Activated CD4-positive, alpha-beta memory T cell treated with anti-CD3 and anti-CD28 coated beads for 36 hours (primary cell): Measurements from ENCODE around the gene TRIM4. TPM values are rescaled to one million over a fixed set of nuclear protein-coding genes. Genes with fewer than 3 reads are reported as not detected.
"Not testable (repeated sequence)": the region's sequence is repeated elsewhere in the genome, so short reads cannot be mapped to it uniquely, and the experiment has no call there.

Experiments
- CTCF ChIA-PET: fragments of 350-600 bp; sonication (Branson Sonifier 250); formaldehyde crosslinking; loops from one replicate; lab custom pipeline; 2021; ENCODE audit warnings: antibody characterized with exemption, inconsistent platforms; lab: Charles Lee
- POLR2A ChIA-PET: fragments of 350-600 bp; sonication (Branson Sonifier 250); formaldehyde crosslinking; loops from one replicate; lab custom pipeline; 2021; ENCODE audit warnings: antibody characterized with exemption; lab: Charles Lee
- DNase-seq: peaks from one replicate; pipeline ENCODE4 v3.0.0-alpha.2; 2020
- H3K27ac Mint-ChIP-seq: one replicate; pipeline ENCODE4 v1.8.0; 2021; ENCODE audit warnings: mixed read lengths
- H3K27me3 Mint-ChIP-seq: one replicate; pipeline ENCODE4 v1.8.0; 2021; ENCODE audit warnings: mixed read lengths
- H3K36me3 Mint-ChIP-seq: one replicate; pipeline ENCODE4 v1.8.0; 2021; ENCODE audit warnings: mixed read lengths
- H3K4me1 Mint-ChIP-seq: one replicate; pipeline ENCODE4 v1.8.0; 2021; ENCODE audit warnings: low read depth, mixed read lengths
- H3K4me3 Mint-ChIP-seq: one replicate; pipeline ENCODE4 v1.8.0; 2021; ENCODE audit warnings: mild to moderate bottlenecking, mixed read lengths
- H3K9me3 Mint-ChIP-seq: one replicate; pipeline ENCODE4 v1.8.0; 2021; ENCODE audit warnings: mixed read lengths
- intact Hi-C: fragments of 100-400 bp; cut with micrococcal nuclease; formaldehyde crosslinking; loops from one replicate; pipeline ENCODE4 v1.15.1; 2023
- total RNA-seq, 2 experiments: library from RNA; stranded (reverse); gene quantifications; one replicate each; pipeline ENCODE4 v1.2.3, GENCODE V29; 2021

TRIM4 gene
- total RNA-seq = 10 to 100 TPM; 24.9 to 26.1 TPM

- POLR2A ChIA-PET = interaction anchor here (0.7 to 3.2 kb wide), 13 partner anchors 10 to 415 kb away, joined by 3 to 14 read pairs (median 5); partner anchors contain the start of genes GJC3, ZKSCAN1, ZKSCAN5 and ZSCAN21
- H3K27me3 Mint-ChIP-seq = no peaks in the 10 kb centered on the region
- peak; percentile 96 for DNase-seq
- peak within 1 kb of the TSS; percentile 98 for H3K4me3 Mint-ChIP-seq
- CTCF ChIA-PET = interaction anchor here (0.7 to 11.6 kb wide), 13 partner anchors 10 to 877 kb away, joined by 3 to 148 read pairs (median 4); partner anchors contain the start of genes GJC3 and ZSCAN21
- peak within 1 kb of the TSS; percentile 98 for H3K27ac Mint-ChIP-seq
- no peaks in the 10 kb centered on the region for H3K9me3 Mint-ChIP-seq
- peaks cover 24% of the 10 kb centered on the region for H3K36me3 Mint-ChIP-seq
- peaks cover 43% of the 10 kb centered on the region for H3K4me1 Mint-ChIP-seq
- intact Hi-C loops = loop anchor here (1.0 to 10.0 kb wide), 7 partner anchors 162 to 511 kb away; partner anchors contain the start of genes BUD31, MBLAC1, MEPCE and PDAP1
These were observed at the start of gene TRIM4 for GRCh38 chr7:99918959-99919813. Gene TRIM4 (minus strand): TSS chr7:99919530. CDS start chr7:99919401, 129 bp downstream.

- no peaks in the 10 kb centered on the region for H3K9me3 Mint-ChIP-seq
- DNase-seq = no peak
- H3K36me3 Mint-ChIP-seq = no peaks in the 10 kb centered on the region
- H3K27ac Mint-ChIP-seq = no peak overlapping the region
- H3K27me3 Mint-ChIP-seq = peaks cover 17% of the 10 kb centered on the region
- ChIA-PET POLR2A (no interaction called here), CTCF (no interaction called here)
- intact Hi-C loops = no loop called here
- peaks cover 2% of the 10 kb centered on the region for H3K4me1 Mint-ChIP-seq
- H3K4me3 Mint-ChIP-seq = no peak overlapping the region
These were observed 39.4 kb upstream of the TRIM4 start for GRCh38 chr7:99958564-99959227.

GRCh38 chr7:99955247-99955646 is 35.9 kb upstream of the TRIM4 start:
- CTCF ChIA-PET = interaction anchor here (0.8 to 1.1 kb wide), 2 partner anchors 24 to 42 kb away, joined by 4 to 6 read pairs; no protein-coding TSS in a partner anchor
- H3K27me3 Mint-ChIP-seq = peaks cover 2% of the 10 kb centered on the region
- no peak overlapping the region for H3K27ac Mint-ChIP-seq
- H3K4me1 Mint-ChIP-seq = peaks cover 6% of the 10 kb centered on the region
- no peak overlapping the region for H3K4me3 Mint-ChIP-seq
- peaks cover 5% of the 10 kb centered on the region for H3K9me3 Mint-ChIP-seq
- no peak for DNase-seq
- H3K36me3 Mint-ChIP-seq = no peaks in the 10 kb centered on the region
- POLR2A ChIA-PET = no interaction called here
- intact Hi-C loops = no loop called here

GRCh38 chr7:99954643-99955042 is 35.3 kb upstream of the TRIM4 start:
- POLR2A ChIA-PET, H3K4me3 Mint-ChIP-seq, H3K27ac Mint-ChIP-seq, H3K4me1 Mint-ChIP-seq, DNase-seq, H3K36me3 Mint-ChIP-seq, CTCF ChIA-PET, intact Hi-C loops, H3K9me3 Mint-ChIP-seq, H3K27me3 Mint-ChIP-seq: not testable (repeated sequence)

- CTCF ChIA-PET = no interaction called here
- Mint-ChIP-seq H3K36me3 (no peaks in the 10 kb centered on the region), H3K4me3 (no peak overlapping the region), H3K27me3 (peaks cover 5% of the 10 kb centered on the region), H3K4me1 (peaks cover 6% of the 10 kb centered on the region), H3K27ac (no peak overlapping the region), H3K9me3 (peaks cover 5% of the 10 kb centered on the region)
- intact Hi-C loops = no loop called here
- peak; percentile 39 for DNase-seq
- POLR2A ChIA-PET = no interaction called here
These were observed 34.3 kb upstream of the TRIM4 start for GRCh38 chr7:99953649-99954048.

- H3K9me3 Mint-ChIP-seq, intact Hi-C loops, DNase-seq, H3K4me1 Mint-ChIP-seq, CTCF ChIA-PET, H3K27me3 Mint-ChIP-seq, H3K27ac Mint-ChIP-seq, H3K36me3 Mint-ChIP-seq, H3K4me3 Mint-ChIP-seq, POLR2A ChIA-PET: not testable (repeated sequence)
These were observed 33.3 kb upstream of the TRIM4 start for GRCh38 chr7:99952649-99953048.

GRCh38 chr7:99950819-99951218 is 31.5 kb upstream of the TRIM4 start:
- H3K9me3 Mint-ChIP-seq, H3K36me3 Mint-ChIP-seq, H3K27me3 Mint-ChIP-seq, H3K27ac Mint-ChIP-seq, intact Hi-C loops, H3K4me3 Mint-ChIP-seq, POLR2A ChIA-PET, DNase-seq, H3K4me1 Mint-ChIP-seq: not testable (repeated sequence)
- CTCF ChIA-PET = interaction anchor here (0.7 kb wide), 1 partner anchor 38 kb away, joined by 4 read pairs; no protein-coding TSS in a partner anchor

GRCh38 chr7:99949645-99950228 is 30.4 kb upstream of the TRIM4 start:
- no peak for DNase-seq
- intact Hi-C loops = no loop called here
- ChIA-PET POLR2A (interaction anchor here (0.6 kb wide), 1 partner anchor 35 kb away, joined by 3 read pairs; no protein-coding TSS in a partner anchor), CTCF (interaction anchor here (0.7 kb wide), 2 partner anchors 30 to 36 kb away, joined by 4 read pairs; no protein-coding TSS in a partner anchor)
- Mint-ChIP-seq H3K36me3 (no peaks in the 10 kb centered on the region), H3K27me3 (peaks cover 7% of the 10 kb centered on the region), H3K9me3 (peaks cover 5% of the 10 kb centered on the region), H3K4me1 (peaks cover 6% of the 10 kb centered on the region), H3K27ac (no peak overlapping the region), H3K4me3 (no peak overlapping the region)

GRCh38 chr7:99947608-99948007 is 28.3 kb upstream of the TRIM4 start:
- POLR2A ChIA-PET = no interaction called here
- Mint-ChIP-seq H3K27ac (no peak overlapping the region), H3K4me1 (peaks cover 5% of the 10 kb centered on the region), H3K4me3 (no peak overlapping the region), H3K9me3 (peaks cover 5% of the 10 kb centered on the region), H3K36me3 (no peaks in the 10 kb centered on the region), H3K27me3 (peaks cover 14% of the 10 kb centered on the region)
- DNase-seq = no peak
- CTCF ChIA-PET = interaction anchor here (0.5 to 1.5 kb wide), 3 partner anchors 11 to 34 kb away, joined by 3 to 7 read pairs (median 5); partner anchors contain the start of gene GJC3
- intact Hi-C loops = no loop called here

GRCh38 chr7:99944497-99945070 is 25.3 kb upstream of the TRIM4 start:
- ChIA-PET POLR2A (no interaction called here), CTCF (interaction anchor here (1.2 kb wide), 1 partner anchor 35 kb away, joined by 4 read pairs; no protein-coding TSS in a partner anchor)
- Mint-ChIP-seq H3K27me3 (peaks cover 16% of the 10 kb centered on the region), H3K9me3 (no peaks in the 10 kb centered on the region), H3K4me3 (no peak overlapping the region), H3K27ac (no peak overlapping the region), H3K36me3 (no peaks in the 10 kb centered on the region), H3K4me1 (peaks cover 5% of the 10 kb centered on the region)
- no peak for DNase-seq
- intact Hi-C loops = no loop called here

GRCh38 chr7:99943641-99944496 is 24.5 kb upstream of the TRIM4 start:
- intact Hi-C loops = no loop called here
- H3K4me1 Mint-ChIP-seq = peaks cover 5% of the 10 kb centered on the region
- no peak overlapping the region for H3K27ac Mint-ChIP-seq
- H3K4me3 Mint-ChIP-seq = no peak overlapping the region
- peaks cover 21% of the 10 kb centered on the region for H3K27me3 Mint-ChIP-seq
- no peak for DNase-seq
- POLR2A ChIA-PET = no interaction called here
- CTCF ChIA-PET = interaction anchor here (0.7 to 1.2 kb wide), 2 partner anchors 34 to 36 kb away, joined by 3 to 4 read pairs; no protein-coding TSS in a partner anchor
- H3K9me3 Mint-ChIP-seq = peaks cover 5% of the 10 kb centered on the region
- H3K36me3 Mint-ChIP-seq = no peaks in the 10 kb centered on the region
